SW 1271 (cell line): Measurements from ENCODE around the gene B4GAT1.

Experiments used
- DNase-seq, 2 experiments: peaks; one replicate each; lab custom pipeline; 2025; lab: John Stamatoyannopoulos, UW

The B4GAT1 gene

GRCh38 chr11:66336234-66337102 lies 11.0 kb downstream of the B4GAT1 start, which contains the start of gene RIN1:
Gene RIN1, minus strand, starts transcription at chr11:66336434. Its CDS starts 32 bp downstream, at chr11:66336402.
- DNase-seq, result peak; percentile 96 to 97

GRCh38 chr11:66335531-66336233 lies 11.7 kb downstream of the B4GAT1 start:
- peak in 1 of 2 experiments; percentile 38 for DNase-seq

DNA sequence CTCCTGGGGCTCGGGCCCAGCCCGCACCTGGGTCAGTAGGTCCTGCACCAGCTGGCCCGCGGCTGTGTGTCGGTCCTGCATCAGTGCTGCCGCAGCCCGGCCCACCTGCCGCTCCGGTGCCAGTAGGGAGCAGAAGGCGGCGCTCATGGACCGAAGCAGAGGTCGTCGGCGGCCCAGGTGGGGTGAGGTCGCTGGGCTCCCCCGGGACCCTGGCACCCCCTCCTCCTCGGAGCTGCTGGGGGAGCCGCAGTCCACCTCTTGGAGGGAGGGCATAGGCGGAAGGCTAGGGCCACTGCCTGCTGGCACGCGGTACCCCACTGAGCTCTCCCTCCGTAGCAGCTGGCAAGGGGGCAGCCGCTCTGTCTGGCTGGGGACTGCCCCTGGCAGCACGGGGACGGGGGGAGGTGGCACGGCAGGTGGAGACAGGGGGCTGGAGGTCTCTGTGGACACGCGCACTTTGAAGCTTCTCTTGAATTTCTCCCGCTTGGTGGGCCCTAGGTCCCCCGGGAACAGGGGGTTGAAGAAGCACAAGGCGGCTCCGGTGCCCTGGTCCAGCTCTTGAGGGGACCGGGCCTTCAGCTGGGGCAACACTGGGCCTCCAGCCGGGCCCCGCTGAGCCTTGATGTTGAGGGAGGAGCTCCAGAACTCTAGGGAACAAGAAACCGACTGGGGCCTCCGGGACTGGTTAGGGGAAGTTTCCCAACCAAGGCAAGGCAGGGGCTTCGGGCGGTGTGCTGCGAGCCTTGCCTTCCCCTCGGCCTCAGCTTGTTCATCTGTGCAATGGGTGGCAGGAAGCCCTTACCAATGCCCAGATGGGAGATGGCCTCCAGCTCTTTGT lies 12.6 kb downstream of the B4GAT1 start:
- no peak for DNase-seq

- DNase-seq, result no peak
These were observed 13.4 kb downstream of the B4GAT1 start for GRCh38 chr11:66333896-66334604.

- no peak for DNase-seq
These were observed 14.1 kb downstream of the B4GAT1 start for GRCh38 chr11:66333220-66333877.

GRCh38 chr11:66332371-66333219 lies 14.8 kb downstream of the B4GAT1 start:
- no peak for DNase-seq

DNA sequence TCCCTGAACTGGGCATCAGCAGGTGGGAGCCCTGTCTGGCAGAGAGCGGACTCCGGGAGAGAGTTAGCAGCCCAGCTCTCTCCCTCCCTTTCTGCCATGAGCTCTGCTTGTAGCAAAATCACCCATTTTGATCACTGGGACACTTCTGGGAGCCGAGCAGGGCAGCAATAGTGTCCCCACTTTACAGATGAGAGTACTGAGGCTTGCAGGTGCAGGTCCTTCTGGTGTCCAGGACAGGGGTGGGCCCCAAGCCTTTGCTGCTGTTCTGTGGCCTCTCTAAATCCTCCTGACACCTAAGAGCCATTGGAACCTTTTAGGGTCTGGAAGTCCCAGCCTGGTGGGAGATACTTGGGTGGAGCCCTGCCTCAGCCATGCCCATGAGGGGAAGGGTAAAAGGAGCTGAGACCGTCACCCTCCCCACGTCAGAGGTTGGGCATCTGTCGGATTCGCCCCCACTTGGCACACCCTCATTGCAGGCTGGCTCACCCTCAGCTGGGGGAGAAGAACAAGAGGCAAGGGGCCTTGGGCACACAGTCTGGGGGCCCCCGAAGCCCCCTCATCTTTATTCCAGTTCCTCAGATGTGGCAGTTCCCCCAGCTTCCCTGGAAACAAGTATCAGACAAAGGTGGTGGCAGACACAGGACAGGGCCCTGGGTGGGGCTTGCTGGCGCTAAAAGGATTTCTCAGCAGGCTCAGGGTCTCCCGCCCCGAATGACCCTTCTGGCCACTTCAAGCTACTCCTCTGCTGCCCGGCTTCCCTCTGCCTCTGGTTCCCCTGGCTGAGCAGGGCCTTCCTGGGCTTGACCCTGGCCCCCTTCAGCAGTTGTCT lies 15.7 kb downstream of the B4GAT1 start:
- no peak for DNase-seq

DNA sequence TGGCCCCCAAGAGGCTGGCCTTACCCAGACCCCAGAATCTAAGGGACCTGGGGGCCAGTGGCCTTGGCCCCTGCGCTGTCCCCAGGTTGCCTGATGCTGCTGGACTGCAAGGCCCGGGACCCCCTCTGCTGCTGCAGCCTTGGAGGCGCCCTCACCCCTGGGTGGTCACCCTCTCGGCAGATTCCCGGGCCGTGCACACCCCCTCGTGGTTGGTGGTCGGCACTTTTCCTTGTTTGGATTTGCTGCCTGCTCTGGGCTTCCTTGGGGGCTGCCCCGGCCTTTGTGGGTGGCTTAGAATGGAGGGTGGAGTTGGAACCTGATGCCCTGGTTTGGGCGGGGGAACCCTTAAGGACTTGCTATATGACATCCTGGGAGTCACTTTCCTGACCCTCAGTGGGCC lies 16.5 kb downstream of the B4GAT1 start:
- no peak for DNase-seq

- no peak for DNase-seq
These were observed 18.2 kb downstream of the B4GAT1 start for GRCh38 chr11:66329165-66329673.

DNA sequence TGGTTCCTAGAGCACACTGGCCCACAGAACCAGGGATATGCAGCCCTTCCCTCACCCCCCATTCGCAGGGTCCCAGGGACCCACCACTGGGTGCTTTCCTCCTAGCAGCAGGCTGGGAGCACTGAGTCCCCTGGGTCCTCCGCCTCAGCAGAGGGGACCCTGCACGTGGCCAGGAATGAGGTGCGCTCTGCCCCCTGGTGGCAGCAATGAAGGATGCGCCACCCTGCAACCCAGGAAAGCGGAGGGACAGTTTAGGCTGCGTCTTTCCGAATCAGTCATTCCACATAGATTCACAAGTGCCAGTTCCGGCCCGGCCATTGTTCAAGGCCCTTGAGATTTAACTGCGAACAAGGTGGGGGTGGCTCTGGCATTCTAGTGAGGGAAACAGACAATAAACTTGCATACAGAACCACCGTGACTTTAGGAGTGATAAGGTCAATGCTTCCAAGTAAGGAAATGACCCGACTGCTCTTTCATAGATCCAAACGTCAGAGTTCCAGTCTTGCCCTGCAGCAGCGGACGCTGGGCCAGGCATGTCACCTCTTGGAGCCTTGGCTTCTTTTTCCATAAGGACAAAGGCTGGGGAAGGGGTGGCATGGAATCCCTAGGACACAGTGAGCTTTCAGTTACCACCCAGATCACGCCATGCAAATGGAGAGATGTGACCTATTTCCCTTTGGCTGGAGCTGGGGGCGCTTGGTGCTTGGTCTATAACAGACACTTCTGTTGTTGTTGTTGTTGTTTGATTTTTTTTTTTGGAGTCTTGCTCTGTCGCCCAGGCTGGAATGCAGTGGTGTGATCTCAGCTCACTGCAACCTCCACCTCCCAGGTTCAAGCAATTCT lies 18.9 kb downstream of the B4GAT1 start:
- peak; percentile 66 to 78 for DNase-seq

- DNase-seq, result no peak
These were observed 19.5 kb downstream of the B4GAT1 start for GRCh38 chr11:66328031-66328301.

- DNase-seq, result peak in 1 of 2 experiments; percentile 22
These were observed 20.0 kb downstream of the B4GAT1 start for GRCh38 chr11:66327171-66328030.

GRCh38 chr11:66326261-66327111 lies 20.9 kb downstream of the B4GAT1 start:
- peak in 1 of 2 experiments; percentile 31 for DNase-seq

- no peak for DNase-seq
These were observed 22.2 kb downstream of the B4GAT1 start for GRCh38 chr11:66325263-66325671.

DNA sequence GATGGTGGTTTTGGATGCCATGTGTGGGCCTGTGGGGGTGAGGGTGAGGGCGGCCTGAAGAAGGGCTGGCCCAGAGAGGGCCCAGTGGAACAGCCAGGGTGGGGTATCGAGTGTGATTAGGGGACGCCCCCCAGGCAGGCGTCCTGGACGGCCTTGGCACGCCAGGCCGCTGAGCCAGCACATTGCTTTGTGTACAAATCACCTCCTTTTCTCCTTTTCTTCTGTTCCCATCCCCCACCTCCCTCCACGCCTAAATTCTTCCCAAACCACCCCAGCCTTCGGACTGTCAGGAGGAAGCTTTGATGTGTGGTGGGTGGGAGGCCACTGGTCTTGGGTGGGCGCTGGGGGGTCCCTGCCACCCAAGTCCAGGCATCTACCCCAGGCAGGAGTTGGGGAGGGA lies 22.8 kb downstream of the B4GAT1 start:
- DNase-seq, result no peak

- no peak for DNase-seq
These were observed 23.7 kb downstream of the B4GAT1 start for GRCh38 chr11:66323684-66324083.
